Activated B cell treated with CpG ODN at 0.5 μM for 24 hours (primary cell): ENCODE data around the gene HCFC1. TPM values are rescaled to one million over a fixed set of nuclear protein-coding genes. Genes with fewer than 3 reads are reported as not detected.

Source experiments
- ATAC-seq: fragments of 200-7000 bp; cut with Tn5 transposase; one replicate; pipeline ENCODE4 v1.10.0; 2021; ENCODE audit warnings: low read depth, mild to moderate bottlenecking, moderate library complexity
- CTCF ChIA-PET: fragments of 350-600 bp; sonication (Branson Sonifier 250); formaldehyde crosslinking; loops from one replicate; lab custom pipeline; 2021; ENCODE audit warnings: antibody characterized with exemption; lab: Charles Lee
- POLR2A ChIA-PET: fragments of 350-600 bp; sonication (Branson Sonifier 250); formaldehyde crosslinking; loops from one replicate; lab custom pipeline; 2021; ENCODE audit warnings: antibody characterized with exemption; lab: Charles Lee
- DNase-seq: peaks from one replicate; pipeline ENCODE4 v3.0.0; 2022
- H3K27ac Mint-ChIP-seq: one replicate; pipeline ENCODE4 v1.8.0; 2020; ENCODE audit warnings: mixed read lengths
- H3K27me3 Mint-ChIP-seq: one replicate; pipeline ENCODE4 v1.8.0; 2021; ENCODE audit warnings: mixed read lengths
- H3K36me3 Mint-ChIP-seq: one replicate; pipeline ENCODE4 v1.8.0; 2021; ENCODE audit warnings: low read depth, mixed read lengths
- H3K4me1 Mint-ChIP-seq: one replicate; pipeline ENCODE4 v1.8.0; 2021; ENCODE audit warnings: mixed read lengths
- H3K4me3 Mint-ChIP-seq: one replicate; pipeline ENCODE4 v1.8.0; 2020; ENCODE audit warnings: mild to moderate bottlenecking, mixed read lengths
- H3K9me3 Mint-ChIP-seq: one replicate; pipeline ENCODE4 v1.8.0; 2020; ENCODE audit warnings: mixed read lengths
- intact Hi-C: fragments of 100-400 bp; cut with micrococcal nuclease; formaldehyde crosslinking; loops from one replicate; pipeline ENCODE4 v1.15.1; 2024
- total RNA-seq: library from RNA; stranded (reverse); gene quantifications from 2 replicates; pipeline ENCODE4 v1.2.3, GENCODE V29; 2022
- TF ChIP-seq, protein P1 (sequence below): fragments of 200-600 bp; IDR thresholded peaks from one replicate; pipeline ENCODE4 v1.8.0; 2022; ENCODE audit warnings: antibody characterized with exemption, mild to moderate bottlenecking

The HCFC1 gene
- total RNA-seq, 1 donor from 2014 or later, result 79.4 TPM

DNA sequence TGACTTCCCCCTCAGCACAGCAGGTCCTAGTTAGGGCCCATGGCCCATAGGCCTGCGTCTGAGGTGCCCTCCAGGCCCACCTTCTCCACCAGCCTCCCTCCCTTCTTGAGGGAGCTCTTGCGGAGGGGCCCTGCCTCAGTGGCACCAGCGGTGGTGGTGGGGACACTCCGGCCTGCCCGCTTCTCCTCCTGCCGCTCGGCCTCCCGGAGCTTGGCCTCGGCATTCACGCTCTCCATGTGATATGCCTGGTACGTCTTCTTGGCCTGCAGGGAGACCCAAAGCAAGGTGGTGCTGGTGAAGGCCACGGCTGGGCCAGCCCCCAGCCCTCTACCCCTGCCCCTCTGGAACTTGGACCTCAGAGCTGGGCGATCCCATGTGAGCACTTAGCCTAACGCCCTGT lies 51.1 kb downstream of the HCFC1 start:
- no peak for ATAC-seq
- Mint-ChIP-seq H3K4me1 (peaks cover 38% of the 10 kb centered on the region), H3K9me3 (no peaks in the 10 kb centered on the region), H3K4me3 (no peak overlapping the region), H3K27ac (no peak overlapping the region), H3K27me3 (no peaks in the 10 kb centered on the region), H3K36me3 (peaks cover 33% of the 10 kb centered on the region)
- TF ChIP-seq, protein P1, sequence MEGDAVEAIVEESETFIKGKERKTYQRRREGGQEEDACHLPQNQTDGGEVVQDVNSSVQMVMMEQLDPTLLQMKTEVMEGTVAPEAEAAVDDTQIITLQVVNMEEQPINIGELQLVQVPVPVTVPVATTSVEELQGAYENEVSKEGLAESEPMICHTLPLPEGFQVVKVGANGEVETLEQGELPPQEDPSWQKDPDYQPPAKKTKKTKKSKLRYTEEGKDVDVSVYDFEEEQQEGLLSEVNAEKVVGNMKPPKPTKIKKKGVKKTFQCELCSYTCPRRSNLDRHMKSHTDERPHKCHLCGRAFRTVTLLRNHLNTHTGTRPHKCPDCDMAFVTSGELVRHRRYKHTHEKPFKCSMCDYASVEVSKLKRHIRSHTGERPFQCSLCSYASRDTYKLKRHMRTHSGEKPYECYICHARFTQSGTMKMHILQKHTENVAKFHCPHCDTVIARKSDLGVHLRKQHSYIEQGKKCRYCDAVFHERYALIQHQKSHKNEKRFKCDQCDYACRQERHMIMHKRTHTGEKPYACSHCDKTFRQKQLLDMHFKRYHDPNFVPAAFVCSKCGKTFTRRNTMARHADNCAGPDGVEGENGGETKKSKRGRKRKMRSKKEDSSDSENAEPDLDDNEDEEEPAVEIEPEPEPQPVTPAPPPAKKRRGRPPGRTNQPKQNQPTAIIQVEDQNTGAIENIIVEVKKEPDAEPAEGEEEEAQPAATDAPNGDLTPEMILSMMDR, result no peak
- intact Hi-C loops, result no loop called here
- no peak for DNase-seq
- CTCF ChIA-PET, result interaction anchor here (7.7 kb wide), 1 partner anchor 28 kb away, joined by 146 read pairs; the partner anchor contains the start of gene RENBP
- POLR2A ChIA-PET, result interaction anchor here (10.3 kb wide), 1 partner anchor 22 kb away, joined by 305 read pairs; the partner anchor contains the start of genes NAA10 and RENBP

DNA sequence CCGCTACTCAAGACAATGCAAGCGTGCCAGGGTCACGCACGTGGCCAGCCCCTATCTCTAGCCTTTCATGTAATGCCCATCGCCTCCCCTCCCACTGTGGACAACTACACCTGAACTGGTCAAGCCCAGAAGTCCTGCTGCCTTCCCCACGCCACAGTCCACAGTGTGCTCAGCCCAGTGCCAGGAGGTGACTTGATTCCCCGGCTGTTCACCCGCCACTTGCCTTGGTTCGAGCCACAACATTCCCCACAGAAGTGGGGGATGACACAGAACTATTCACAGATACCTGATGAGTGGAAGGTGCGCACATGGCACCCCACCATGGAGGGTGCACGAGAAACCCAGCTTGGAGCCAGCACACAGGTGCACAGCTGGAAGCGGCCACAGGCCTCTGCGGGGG lies 52.3 kb downstream of the HCFC1 start:
- TF ChIP-seq, protein P1, result no peak
- Mint-ChIP-seq H3K4me3 (no peak overlapping the region), H3K9me3 (no peaks in the 10 kb centered on the region), H3K4me1 (peaks cover 25% of the 10 kb centered on the region), H3K36me3 (peaks cover 42% of the 10 kb centered on the region), H3K27ac (no peak overlapping the region), H3K27me3 (no peaks in the 10 kb centered on the region)
- intact Hi-C loops, result no loop called here
- no peak for DNase-seq
- CTCF ChIA-PET, result no interaction called here
- ATAC-seq, result no peak
- POLR2A ChIA-PET, result no interaction called here

DNA sequence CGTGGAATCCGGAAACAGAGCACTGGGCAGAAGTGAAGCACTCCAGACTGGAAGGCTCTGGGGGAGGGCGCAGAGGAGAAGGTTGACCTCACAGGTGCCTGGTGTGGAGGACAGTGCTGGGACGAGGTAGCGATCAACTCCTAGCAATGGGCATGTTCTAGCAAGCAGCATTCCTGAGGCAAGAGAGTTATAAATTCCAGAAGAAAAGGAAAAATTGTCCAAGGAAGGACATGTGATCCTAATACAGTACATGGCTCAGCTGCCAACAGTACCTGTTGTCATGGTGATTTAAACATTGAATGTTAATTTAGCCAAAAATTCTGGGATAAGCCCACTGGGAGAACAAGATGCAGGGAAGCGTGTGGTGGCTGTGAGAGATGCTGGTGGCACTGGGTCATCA lies 53.7 kb downstream of the HCFC1 start:
- Mint-ChIP-seq H3K27ac (no peak overlapping the region), H3K36me3 (peaks cover 46% of the 10 kb centered on the region), H3K9me3 (no peaks in the 10 kb centered on the region), H3K4me3 (no peak overlapping the region), H3K27me3 (no peaks in the 10 kb centered on the region), H3K4me1 (peaks cover 11% of the 10 kb centered on the region)
- TF ChIP-seq, protein P1, result no peak
- ATAC-seq, result no peak
- ChIA-PET CTCF (no interaction called here), POLR2A (no interaction called here)
- intact Hi-C loops, result no loop called here
- no peak for DNase-seq

DNA sequence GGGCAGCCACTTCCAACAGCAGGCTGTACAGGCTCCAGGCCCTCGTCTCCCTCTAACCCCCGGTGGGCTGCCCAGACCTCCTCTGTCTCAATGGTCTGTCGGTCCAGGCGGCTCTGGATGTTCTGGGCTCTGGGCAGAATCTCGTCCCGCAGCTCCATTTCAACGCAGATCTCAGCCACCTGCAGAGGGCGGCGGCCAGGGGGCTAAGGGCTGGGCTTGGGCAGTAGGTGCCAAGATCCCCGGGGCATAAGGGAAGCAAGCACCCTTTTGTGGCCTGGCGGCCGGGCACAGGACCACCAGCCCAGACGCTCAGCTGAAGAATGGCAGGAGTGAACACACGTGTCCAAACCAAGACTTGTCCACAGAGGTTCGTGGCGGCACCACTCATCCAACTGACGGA lies 57.9 kb downstream of the HCFC1 start:
- intact Hi-C loops, result no loop called here
- DNase-seq, result no peak
- no peak for ATAC-seq

DNA sequence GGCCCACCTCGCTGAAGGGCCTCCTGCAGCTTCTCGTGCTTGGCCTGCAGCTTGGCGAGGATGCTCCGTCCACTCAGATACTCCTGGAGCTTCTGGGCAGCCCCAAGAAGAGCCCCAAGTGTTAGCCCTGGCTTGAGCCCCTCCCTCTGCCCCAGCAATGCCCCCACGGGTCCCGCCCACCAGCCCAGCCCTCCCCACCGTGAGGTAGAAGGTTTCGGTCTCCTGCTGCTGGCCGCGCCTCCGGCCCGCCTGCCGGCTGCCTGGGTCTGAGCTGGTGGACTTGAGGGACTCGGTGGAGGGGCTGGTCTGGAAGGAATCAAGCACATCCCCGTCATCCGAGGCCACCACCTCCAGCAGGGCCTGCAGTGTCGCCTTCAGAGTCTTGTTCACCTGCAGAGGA lies 58.4 kb downstream of the HCFC1 start:
- ATAC-seq, result no peak
- CTCF ChIA-PET, result no interaction called here

More for the DNA sequence above, 57.9 kb downstream of the HCFC1 start:
- ChIA-PET CTCF (no interaction called here), POLR2A (no interaction called here)
- no peak overlapping the region for H3K27ac Mint-ChIP-seq
- TF ChIP-seq, protein P1, result no peak
- H3K4me3 Mint-ChIP-seq, result no peak overlapping the region
- H3K36me3 Mint-ChIP-seq, result peaks cover 44% of the 10 kb centered on the region
- H3K9me3 Mint-ChIP-seq, result no peaks in the 10 kb centered on the region
- H3K27me3 Mint-ChIP-seq, result no peaks in the 10 kb centered on the region
- no peaks in the 10 kb centered on the region for H3K4me1 Mint-ChIP-seq

More for the DNA sequence above, 58.4 kb downstream of the HCFC1 start:
- no peak overlapping the region for H3K27ac Mint-ChIP-seq
- POLR2A ChIA-PET, result no interaction called here
- TF ChIP-seq, protein P1, result no peak
- no peak overlapping the region for H3K4me3 Mint-ChIP-seq
- DNase-seq, result no peak
- intact Hi-C loops, result no loop called here
- no peaks in the 10 kb centered on the region for H3K27me3 Mint-ChIP-seq
- H3K4me1 Mint-ChIP-seq, result no peaks in the 10 kb centered on the region
- no peaks in the 10 kb centered on the region for H3K9me3 Mint-ChIP-seq
- peaks cover 43% of the 10 kb centered on the region for H3K36me3 Mint-ChIP-seq
